Measurements from ENCODE around the gene PPP1R14B. TPM values are rescaled to one million over a fixed set of nuclear protein-coding genes. Genes with fewer than 3 reads are reported as not detected.
A peak's percentile ranks its signal among the peaks of the same experiment; 100 is the strongest.

Gene PPP1R14B
- total and polyA plus RNA-seq, 4 donors = 24.2 to 57.6 (median 38.3) TPM

- Histone ChIP-seq H3K9ac (ENCODE audit: low read depth in 1 of 2, low read length in 2 of 2) (peak overlapping the region; percentile 64 to 95), H3K27ac (ENCODE audit: low read depth in 1 of 2, low read length in 2 of 2) (peak overlapping the region; percentile 98 to 99), H3K27me3 (ENCODE audit: control insufficient read depth in 4 of 4, insufficient read depth in 4 of 4, low read length in 3 of 4) (no peaks in the 10 kb centered on the region), H3K9me3 (ENCODE audit: control insufficient read depth in 4 of 4, low read length in 3 of 4) (no peaks in the 10 kb centered on the region), H3K4me3 (ENCODE audit: low read depth in 1 of 3, low read length in 3 of 3) (peak overlapping the region; percentile 71 to 97 (median 96)), H3K4me1 (ENCODE audit: control insufficient read depth in 4 of 4, insufficient read depth in 4 of 4, low read length in 3 of 4) (peaks cover 11 to 40% (median 27%) of the 10 kb centered on the region in 4 donors), H3K36me3 (ENCODE audit: control insufficient read depth in 4 of 4, insufficient read depth in 3 of 4, low read depth in 1 of 4, low read length in 3 of 4) (peaks cover 0 to 7% (median 2%) of the 10 kb centered on the region in 4 donors)
- WGBS = under 1% methylated on average over 58 of the region's 58 CpGs
- TF ChIP-seq YY1 (IDR thresholded peaks at IDR 0.05) (peak; percentile 100), HNF4G (IDR thresholded peaks at IDR 0.05) (no peak), NR2F2 (IDR thresholded peaks at IDR 0.05) (peak; percentile 93), HNF4A (conservative IDR thresholded peaks at IDR 0.05) (peak; percentile 50 to 53), GABPA (IDR thresholded peaks at IDR 0.05 in 1 of 2, conservative IDR thresholded peaks at IDR 0.05 in 1 of 2) (peak; percentile 97 to 99), SP1 (IDR thresholded peaks at IDR 0.05) (peak; percentile 98), MAX (IDR thresholded peaks at IDR 0.05) (peak; percentile 93), FOXA2 (IDR thresholded peaks at IDR 0.05) (no peak), CTCF (IDR thresholded peaks at IDR 0.05; ENCODE audit: low read depth, low read length, missing input control) (no peak), ZBTB33 (IDR thresholded peaks at IDR 0.05) (peak; percentile 93), FOXA1 (IDR thresholded peaks at IDR 0.05) (peak; percentile 72), EGR1 (IDR thresholded peaks at IDR 0.05; ENCODE audit: low read depth in 2 of 2) (peak; percentile 90 to 91), TAF1 (conservative IDR thresholded peaks at IDR 0.05) (no peak), RXRA (IDR thresholded peaks at IDR 0.05) (peak; percentile 92 to 96), RAD21 (IDR thresholded peaks at IDR 0.05) (peak; percentile 15 to 36), ATF3 (IDR thresholded peaks at IDR 0.05) (peak; percentile 72), REST (IDR thresholded peaks at IDR 0.05) (peak; percentile 87), JUND (IDR thresholded peaks at IDR 0.05) (peak; percentile 34 to 80)
- peak; percentile 94 for DNase-seq (ENCODE audit: low spot score)
Observed at GRCh38 chr11:64269540-64270220, 22.9 kb upstream of the PPP1R14B start.
